Epithelial cell of esophagus (primary cell): Measurements from ENCODE around the gene CD93.

Experiments
- DNase-seq: peaks from one replicate; pipeline ENCODE4 v3.0.0; 2010; ENCODE audit warnings: low read depth
- H3K4me3 ChIP-seq: 2 replicates; pipeline ENCODE4 v1.5.1; 2011; ENCODE audit warnings: mild to moderate bottlenecking, low read length, control low read depth
- TF ChIP-seq, protein P1 (sequence below): IDR thresholded peaks from 2 replicates; pipeline ENCODE4 v1.5.1; 2011; ENCODE audit warnings: low read depth, mild to moderate bottlenecking, low read length, control low read depth, inconsistent platforms; ENCODE audit not compliant: insufficient read depth; ENCODE audit errors: missing control alignments

CD93 gene, protein sequence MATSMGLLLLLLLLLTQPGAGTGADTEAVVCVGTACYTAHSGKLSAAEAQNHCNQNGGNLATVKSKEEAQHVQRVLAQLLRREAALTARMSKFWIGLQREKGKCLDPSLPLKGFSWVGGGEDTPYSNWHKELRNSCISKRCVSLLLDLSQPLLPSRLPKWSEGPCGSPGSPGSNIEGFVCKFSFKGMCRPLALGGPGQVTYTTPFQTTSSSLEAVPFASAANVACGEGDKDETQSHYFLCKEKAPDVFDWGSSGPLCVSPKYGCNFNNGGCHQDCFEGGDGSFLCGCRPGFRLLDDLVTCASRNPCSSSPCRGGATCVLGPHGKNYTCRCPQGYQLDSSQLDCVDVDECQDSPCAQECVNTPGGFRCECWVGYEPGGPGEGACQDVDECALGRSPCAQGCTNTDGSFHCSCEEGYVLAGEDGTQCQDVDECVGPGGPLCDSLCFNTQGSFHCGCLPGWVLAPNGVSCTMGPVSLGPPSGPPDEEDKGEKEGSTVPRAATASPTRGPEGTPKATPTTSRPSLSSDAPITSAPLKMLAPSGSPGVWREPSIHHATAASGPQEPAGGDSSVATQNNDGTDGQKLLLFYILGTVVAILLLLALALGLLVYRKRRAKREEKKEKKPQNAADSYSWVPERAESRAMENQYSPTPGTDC

DNA sequence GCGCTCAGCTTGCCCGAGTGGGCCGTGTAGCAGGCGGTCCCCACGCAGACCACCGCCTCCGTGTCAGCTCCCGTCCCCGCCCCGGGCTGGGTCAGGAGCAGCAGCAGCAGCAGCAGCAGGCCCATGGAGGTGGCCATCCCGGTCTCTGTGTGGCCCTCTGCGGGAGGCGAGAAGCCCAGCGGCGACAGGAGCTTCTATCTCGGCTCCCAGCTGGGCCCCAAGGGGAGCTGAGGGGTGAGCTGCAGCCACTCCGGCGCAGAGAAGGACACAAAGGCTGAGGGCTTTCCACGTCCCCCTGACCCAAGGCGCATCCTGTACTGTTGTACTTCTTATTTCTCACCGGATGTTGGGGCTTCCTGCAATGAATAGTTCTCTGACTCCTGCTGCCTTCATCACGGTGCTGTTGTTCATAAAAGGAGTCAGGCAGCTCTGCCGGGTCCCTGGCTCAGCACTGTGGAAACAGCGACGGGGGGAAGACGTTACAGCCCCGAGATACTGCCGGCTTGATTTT lies at the start of gene CD93:
Gene CD93, minus strand, starts transcription at position 269 of the 511 bp plus-strand sequence. Its CDS starts 132 bp downstream, at position 137.
- DNase-seq: peak; percentile 38
- TF ChIP-seq, protein P1, sequence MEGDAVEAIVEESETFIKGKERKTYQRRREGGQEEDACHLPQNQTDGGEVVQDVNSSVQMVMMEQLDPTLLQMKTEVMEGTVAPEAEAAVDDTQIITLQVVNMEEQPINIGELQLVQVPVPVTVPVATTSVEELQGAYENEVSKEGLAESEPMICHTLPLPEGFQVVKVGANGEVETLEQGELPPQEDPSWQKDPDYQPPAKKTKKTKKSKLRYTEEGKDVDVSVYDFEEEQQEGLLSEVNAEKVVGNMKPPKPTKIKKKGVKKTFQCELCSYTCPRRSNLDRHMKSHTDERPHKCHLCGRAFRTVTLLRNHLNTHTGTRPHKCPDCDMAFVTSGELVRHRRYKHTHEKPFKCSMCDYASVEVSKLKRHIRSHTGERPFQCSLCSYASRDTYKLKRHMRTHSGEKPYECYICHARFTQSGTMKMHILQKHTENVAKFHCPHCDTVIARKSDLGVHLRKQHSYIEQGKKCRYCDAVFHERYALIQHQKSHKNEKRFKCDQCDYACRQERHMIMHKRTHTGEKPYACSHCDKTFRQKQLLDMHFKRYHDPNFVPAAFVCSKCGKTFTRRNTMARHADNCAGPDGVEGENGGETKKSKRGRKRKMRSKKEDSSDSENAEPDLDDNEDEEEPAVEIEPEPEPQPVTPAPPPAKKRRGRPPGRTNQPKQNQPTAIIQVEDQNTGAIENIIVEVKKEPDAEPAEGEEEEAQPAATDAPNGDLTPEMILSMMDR: no peak
- no peak within 1 kb of the TSS for H3K4me3 ChIP-seq

DNA sequence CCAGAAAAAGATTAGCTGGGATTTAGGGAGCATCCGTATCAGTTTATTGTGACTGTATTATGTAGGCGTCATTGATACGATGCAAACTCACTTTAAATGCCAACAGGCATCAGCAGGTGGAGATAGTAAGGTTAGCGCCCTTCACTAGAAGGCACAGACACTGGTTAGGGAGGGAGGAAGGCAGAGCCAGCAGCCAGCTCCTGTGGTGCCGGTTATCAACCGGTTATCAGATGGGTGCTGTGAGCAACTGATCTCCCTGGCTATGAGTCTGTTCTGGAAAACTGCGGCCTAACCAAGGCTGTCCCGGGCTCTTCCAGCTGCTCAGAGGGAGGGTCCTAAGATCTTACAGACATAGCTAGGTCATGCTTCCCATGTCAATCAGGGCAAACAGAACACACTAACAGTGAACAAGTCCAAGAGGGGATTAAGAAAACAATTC lies 47.5 kb upstream of the CD93 start:
- no peak for DNase-seq
- no peak overlapping the region for H3K4me3 ChIP-seq
- TF ChIP-seq, protein P1: no peak

DNA sequence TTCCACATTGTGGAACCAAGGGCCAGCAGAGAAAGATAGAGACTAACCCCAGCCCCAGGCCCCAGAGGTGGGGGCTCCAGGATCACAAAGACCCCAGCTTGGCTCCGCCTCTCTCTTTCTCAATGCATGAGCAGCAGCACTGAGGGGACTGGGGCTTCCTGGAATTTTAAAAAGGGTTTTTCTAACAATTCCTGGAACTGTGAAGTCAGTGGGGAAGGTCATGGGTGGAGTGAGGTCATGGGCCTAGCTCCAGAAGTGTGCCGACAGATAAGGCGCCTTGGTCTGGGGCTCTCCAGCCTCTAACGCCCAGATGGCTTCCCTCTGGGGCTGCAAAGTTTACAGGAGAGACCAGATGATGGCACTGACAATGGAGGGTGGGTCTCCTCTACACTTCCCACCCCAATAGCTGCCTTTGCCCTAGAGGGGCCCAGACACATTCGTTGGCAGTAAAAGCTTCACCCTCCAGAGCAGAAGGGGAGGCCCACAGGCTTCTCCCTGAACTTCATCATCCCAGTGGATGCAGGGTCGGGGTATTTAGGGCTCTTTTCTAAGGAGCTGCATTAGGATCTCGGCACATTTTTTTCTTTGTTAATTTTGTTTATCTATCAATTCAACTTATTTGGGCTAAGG lies 46.9 kb upstream of the CD93 start:
- DNase-seq: no peak
- TF ChIP-seq, protein P1: no peak
- no peak overlapping the region for H3K4me3 ChIP-seq

DNA sequence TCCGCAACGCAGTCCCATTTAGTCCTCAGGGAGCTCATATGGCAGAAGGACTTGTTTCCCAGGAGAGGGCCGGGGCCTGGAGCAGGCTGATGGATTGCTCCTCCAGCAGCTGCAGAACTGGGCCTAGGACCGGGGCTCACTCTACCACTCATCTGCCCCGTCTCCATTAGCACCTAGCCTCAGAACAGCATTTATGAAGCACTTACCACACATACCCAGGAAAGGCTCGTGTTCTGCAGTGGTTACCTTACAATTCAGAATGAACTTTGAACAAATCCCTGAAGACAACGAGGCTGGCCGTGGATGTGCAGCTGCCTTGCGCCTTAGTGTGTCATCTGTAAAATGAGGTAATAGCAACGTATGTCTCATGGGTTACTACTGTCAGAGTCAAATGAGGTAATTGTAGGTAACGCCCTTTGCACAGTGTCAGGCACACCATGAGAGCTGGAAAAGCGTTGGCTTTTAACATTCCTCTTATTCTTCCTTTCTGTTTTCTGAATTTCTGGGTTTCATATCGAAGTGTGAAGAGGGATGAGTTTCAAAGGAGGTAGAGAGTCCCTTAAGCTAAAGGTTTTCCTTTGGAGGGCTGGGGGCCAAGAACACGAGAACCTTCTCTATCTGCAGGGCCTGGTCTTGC lies 46.3 kb upstream of the CD93 start:
- DNase-seq: no peak
- no peak overlapping the region for H3K4me3 ChIP-seq
- TF ChIP-seq, protein P1: no peak

DNA sequence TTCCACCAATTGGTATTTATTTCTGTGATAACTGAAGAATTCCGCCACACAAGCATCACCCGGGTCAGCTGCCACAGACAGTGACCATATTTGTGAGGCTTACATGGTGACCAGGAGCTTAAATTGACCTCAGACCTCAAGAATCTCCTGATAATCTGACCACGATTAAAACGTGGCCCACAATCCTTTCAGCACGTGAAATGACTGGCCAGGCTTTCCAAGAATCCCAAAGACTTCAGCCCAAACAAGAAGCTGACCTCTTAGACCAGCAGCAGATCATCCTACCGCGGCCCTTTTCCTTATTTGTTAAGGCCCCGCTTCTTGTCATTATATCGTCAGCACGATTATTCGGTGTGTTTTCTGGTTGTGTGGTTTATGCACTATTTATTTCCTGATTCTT lies 45.6 kb upstream of the CD93 start:
- no peak for DNase-seq
- no peak overlapping the region for H3K4me3 ChIP-seq

DNA sequence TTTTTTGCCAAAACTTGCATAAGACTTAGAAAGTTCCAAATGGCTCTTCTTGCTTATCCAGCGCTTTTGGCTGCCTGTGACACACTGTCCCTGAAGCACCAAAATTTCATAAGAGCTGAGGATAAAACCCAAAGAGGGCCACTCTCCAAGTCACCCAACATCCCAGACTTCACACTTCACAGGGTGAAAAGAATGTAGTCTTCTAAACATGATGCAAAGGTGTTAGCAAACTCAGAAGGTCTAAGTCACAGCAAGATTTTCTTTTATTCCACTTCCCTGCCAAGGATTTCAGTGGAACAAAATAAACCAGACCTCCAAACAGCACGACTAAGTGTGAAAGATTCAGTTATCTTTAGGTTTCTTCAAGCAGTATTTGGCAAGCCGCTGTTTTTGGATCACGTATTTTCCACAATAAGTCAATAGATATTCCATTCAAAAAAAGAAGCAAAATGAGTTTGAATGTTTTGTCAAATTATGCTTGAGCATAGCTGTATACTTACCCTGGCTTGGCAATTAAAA lies 44.6 kb upstream of the CD93 start:
- DNase-seq: no peak
- TF ChIP-seq, protein P1: no peak
- no peak overlapping the region for H3K4me3 ChIP-seq

More for the DNA sequence above, 45.6 kb upstream of the CD93 start:
- TF ChIP-seq, protein P1: no peak
